Ectodermal cell (in vitro differentiated cells): ENCODE results near the gene FBXL20.
"Not testable (repeated sequence)": the region's sequence is repeated elsewhere in the genome, so short reads cannot be mapped to it uniquely, and the experiment has no call there.

Experiments
- H3K27ac ChIP-seq: 2 replicates; pipeline ENCODE4 v1.7.0; 2013; ENCODE audit warnings: mild to moderate bottlenecking, low read depth, low read length; ENCODE audit not compliant: insufficient read depth, poor library complexity, severe bottlenecking
- H3K27me3 ChIP-seq: 2 replicates; pipeline ENCODE4 v1.7.0; 2013; ENCODE audit warnings: mild to moderate bottlenecking, low read length; ENCODE audit not compliant: insufficient read depth, control insufficient read depth, poor library complexity, severe bottlenecking
- H3K36me3 ChIP-seq: one replicate; pipeline ENCODE4 v1.7.0; 2013; ENCODE audit warnings: low read length; ENCODE audit not compliant: control insufficient read depth, insufficient read depth
- H3K4me1 ChIP-seq: one replicate; pipeline ENCODE4 v1.7.0; 2013; ENCODE audit warnings: low read length; ENCODE audit not compliant: control insufficient read depth, insufficient read depth
- H3K4me3 ChIP-seq: 2 replicates; pipeline ENCODE4 v1.7.0; 2013; ENCODE audit warnings: low read depth, low read length, control low read depth; ENCODE audit not compliant: insufficient read depth
- H3K9me3 ChIP-seq: 2 replicates; pipeline ENCODE4 v1.7.0; 2013; ENCODE audit warnings: mild to moderate bottlenecking, low read length, moderate library complexity; ENCODE audit not compliant: control insufficient read depth
- WGBS, 2 experiments: methylation state at CpG; one replicate each; pipeline ENCODE4 v1.1.7; 2013; ENCODE audit warnings: missing lambda C conversion rate in 2 of 2; 5-methylcytosine and 5-hydroxymethylcytosine counted together

Gene FBXL20

DNA sequence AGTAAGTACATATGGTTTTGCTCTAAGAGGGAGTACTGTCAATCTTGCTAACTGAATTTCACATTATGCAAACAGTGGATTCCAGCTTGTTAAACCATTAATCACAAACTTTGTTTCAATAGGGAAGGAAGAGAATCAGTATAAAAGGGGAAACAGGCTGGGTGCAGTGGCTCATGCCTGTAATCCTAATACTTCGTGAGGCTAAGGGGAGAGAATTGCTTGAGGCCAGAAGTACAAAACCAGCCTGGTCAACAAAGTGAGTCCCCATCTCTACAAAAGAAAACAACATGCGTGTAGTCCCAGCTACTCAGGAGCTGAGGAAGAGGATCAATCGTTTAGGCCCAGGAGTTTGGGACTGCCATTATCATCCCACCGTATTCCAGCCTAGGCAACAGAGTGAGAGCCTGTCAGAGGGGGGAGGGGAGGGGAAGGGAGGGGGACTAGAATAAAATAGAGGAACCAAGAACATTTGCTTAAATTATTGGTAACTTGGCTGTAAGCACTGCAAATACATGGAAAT is 65.7 kb downstream of the FBXL20 start:
- Histone ChIP-seq H3K27ac (no peak overlapping the region), H3K4me3 (no peak overlapping the region), H3K9me3 (no peaks in the 10 kb centered on the region), H3K36me3 (peaks cover 10% of the 10 kb centered on the region), H3K27me3 (no peaks in the 10 kb centered on the region), H3K4me1 (no peaks in the 10 kb centered on the region)
- WGBS, 2 experiments, result 91 to 92% methylated on average over 4 of the region's 4 CpGs

DNA sequence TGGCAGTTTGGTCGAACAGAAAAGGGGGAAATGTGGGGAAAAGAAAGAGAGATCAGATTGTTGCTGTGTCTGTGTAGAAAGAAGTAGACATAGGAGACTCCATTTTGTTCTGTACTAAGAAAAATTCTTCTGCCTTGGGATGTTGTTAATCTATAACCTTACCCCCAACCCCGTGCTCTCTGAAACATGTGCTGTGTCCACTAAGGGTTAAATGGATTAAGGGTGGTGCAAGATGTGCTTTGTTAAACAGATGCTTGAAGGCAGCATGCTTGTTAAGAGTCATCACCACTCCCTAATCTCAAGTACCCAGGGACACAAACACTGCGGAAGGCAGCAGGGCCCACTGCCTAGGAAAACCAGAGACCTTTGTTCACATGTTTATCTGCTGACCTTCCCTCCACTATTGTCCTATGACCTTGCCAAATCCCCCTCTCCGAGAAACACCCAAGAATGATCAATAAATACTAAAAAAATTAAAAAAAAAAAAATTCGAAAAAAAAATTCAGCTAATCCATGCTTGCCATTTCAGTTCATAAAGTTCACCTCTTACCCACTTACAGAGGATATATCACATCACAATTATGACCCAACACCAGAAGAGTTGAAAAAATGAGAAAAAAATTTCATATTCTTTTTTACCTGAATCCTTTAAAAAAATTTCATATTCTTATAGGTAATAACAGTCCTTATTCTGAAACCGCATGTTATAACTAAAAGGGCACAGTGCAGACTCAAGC is 67.2 kb downstream of the FBXL20 start:
- not testable (repeated sequence) for H3K27me3 ChIP-seq, H3K4me3 ChIP-seq, H3K36me3 ChIP-seq, H3K9me3 ChIP-seq, H3K27ac ChIP-seq, H3K4me1 ChIP-seq
- 93 to 94% methylated on average over 5 of the region's 6 CpGs for WGBS, 2 experiments

GRCh38 chr17:39332092-39332491 is 69.3 kb downstream of the FBXL20 start:
- Histone ChIP-seq H3K27me3 (no peaks in the 10 kb centered on the region), H3K4me3 (no peak overlapping the region), H3K4me1 (no peaks in the 10 kb centered on the region), H3K9me3 (no peaks in the 10 kb centered on the region), H3K36me3 (no peaks in the 10 kb centered on the region), H3K27ac (no peak overlapping the region)
- WGBS, 2 experiments, result 88 to 98% methylated on average over 5 of the region's 5 CpGs

- Histone ChIP-seq H3K4me1 (no peaks in the 10 kb centered on the region), H3K27me3 (no peaks in the 10 kb centered on the region), H3K36me3 (no peaks in the 10 kb centered on the region), H3K27ac (no peak overlapping the region), H3K9me3 (no peaks in the 10 kb centered on the region), H3K4me3 (no peak overlapping the region)
- 78 to 100% methylated on average over 1 of the region's 1 CpG for WGBS, 2 experiments
Observed at GRCh38 chr17:39328815-39329214, 72.6 kb downstream of the FBXL20 start.

- Histone ChIP-seq H3K27ac (no peak overlapping the region), H3K27me3 (no peaks in the 10 kb centered on the region), H3K4me3 (no peak overlapping the region), H3K36me3 (no peaks in the 10 kb centered on the region), H3K4me1 (no peaks in the 10 kb centered on the region), H3K9me3 (no peaks in the 10 kb centered on the region)
- WGBS, 2 experiments, result 93 to 97% methylated on average over 4 of the region's 4 CpGs
Observed at GRCh38 chr17:39327109-39327508, 74.3 kb downstream of the FBXL20 start.

GRCh38 chr17:39325528-39326240 is 75.7 kb downstream of the FBXL20 start:
- Histone ChIP-seq H3K4me1 (no peaks in the 10 kb centered on the region), H3K36me3 (no peaks in the 10 kb centered on the region), H3K9me3 (no peaks in the 10 kb centered on the region), H3K4me3 (no peak overlapping the region), H3K27me3 (no peaks in the 10 kb centered on the region), H3K27ac (no peak overlapping the region)
- 88 to 94% methylated on average over 4 of the region's 4 CpGs for WGBS, 2 experiments

DNA sequence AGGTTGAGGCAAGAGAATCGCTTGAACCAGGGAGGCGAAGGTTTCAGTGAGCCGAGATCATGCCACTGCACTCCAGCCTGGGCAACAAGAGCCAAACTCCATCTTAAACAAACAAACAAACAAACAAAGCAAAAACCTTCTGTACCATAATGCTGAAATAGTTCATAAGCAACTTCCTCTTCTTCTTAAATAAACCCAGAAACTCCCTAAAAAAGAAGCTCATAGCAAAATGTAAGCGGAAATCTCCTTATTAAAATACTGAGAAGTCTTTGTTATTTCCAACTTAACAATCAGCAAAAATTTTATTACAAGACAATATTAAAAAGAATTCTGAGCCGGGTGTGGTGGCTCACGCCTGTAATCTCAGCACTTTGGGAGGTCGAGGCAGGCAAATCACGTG is 82.8 kb downstream of the FBXL20 start:
- Histone ChIP-seq H3K9me3 (no peaks in the 10 kb centered on the region), H3K27me3 (no peaks in the 10 kb centered on the region), H3K4me3 (no peak overlapping the region), H3K27ac (no peak overlapping the region), H3K4me1 (no peaks in the 10 kb centered on the region), H3K36me3 (no peaks in the 10 kb centered on the region)
- 93% methylated on average over 8 of the region's 8 CpGs for whole genome bisulfite sequencing, 2 experiments

GRCh38 chr17:39306509-39307212 is 94.8 kb downstream of the FBXL20 start:
- Histone ChIP-seq H3K36me3 (no peaks in the 10 kb centered on the region), H3K9me3 (no peaks in the 10 kb centered on the region), H3K27ac (no peak overlapping the region), H3K4me3 (no peak overlapping the region), H3K4me1 (no peaks in the 10 kb centered on the region), H3K27me3 (no peaks in the 10 kb centered on the region)
- WGBS, 2 experiments, result 98% methylated on average over 2 to 3 of the region's 3 CpGs

DNA sequence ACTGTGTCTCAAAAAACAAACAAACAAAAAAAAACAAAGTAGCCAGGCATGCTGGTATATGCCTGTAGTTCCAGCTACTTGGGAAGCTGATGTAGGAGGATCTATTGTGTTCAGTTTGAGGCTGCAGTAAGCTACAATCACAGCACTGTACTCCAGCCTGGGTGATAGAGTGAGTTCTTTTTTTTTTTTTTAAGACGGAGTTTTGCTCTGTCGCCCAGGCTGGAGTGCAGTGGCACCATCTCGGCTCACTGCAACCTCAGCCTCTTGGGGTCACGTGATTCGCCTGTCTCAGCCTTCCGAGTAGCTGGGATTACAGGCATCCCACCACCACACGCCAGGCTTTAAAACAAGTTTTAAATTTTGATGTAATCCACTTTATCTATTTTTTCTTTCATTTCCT is 95.4 kb downstream of the FBXL20 start:
- no peaks in the 10 kb centered on the region for H3K4me1 ChIP-seq
- H3K9me3 ChIP-seq, result no peaks in the 10 kb centered on the region
- H3K27me3 ChIP-seq, result no peaks in the 10 kb centered on the region
- H3K36me3 ChIP-seq, result no peaks in the 10 kb centered on the region
- H3K4me3 ChIP-seq, result no peak overlapping the region
- WGBS, 2 experiments, result 64 to 72% methylated on average over 7 of the region's 7 CpGs
- H3K27ac ChIP-seq, result no peak overlapping the region

- Histone ChIP-seq H3K9me3 (no peaks in the 10 kb centered on the region), H3K4me3 (no peak overlapping the region), H3K27me3 (no peaks in the 10 kb centered on the region), H3K27ac (no peak overlapping the region), H3K4me1 (no peaks in the 10 kb centered on the region), H3K36me3 (no peaks in the 10 kb centered on the region)
- 88 to 100% methylated on average over 1 of the region's 1 CpG for WGBS, 2 experiments
Observed at GRCh38 chr17:39304188-39304587, 97.2 kb downstream of the FBXL20 start.
